GM18517 (cell line): ENCODE data around the gene MTFP1.
"Not testable (repeated sequence)": the region's sequence is repeated elsewhere in the genome, so short reads cannot be mapped to it uniquely, and the experiment has no call there.

Experiments
- ATAC-seq: cut with Tn5 transposase; IDR thresholded peaks from one replicate; pipeline ENCODE4 v1.9.1; 2021; ENCODE audit warnings: mild to moderate bottlenecking, moderate library complexity; ENCODE audit not compliant: unreplicated experiment

The MTFP1 gene

GRCh38 chr22:30425616-30426387, at the start of gene MTFP1:
TSS of gene MTFP1 (plus strand) at chr22:30425768. CDS start at chr22:30425880, 112 bp downstream.
- ATAC-seq, result no peak

DNA sequence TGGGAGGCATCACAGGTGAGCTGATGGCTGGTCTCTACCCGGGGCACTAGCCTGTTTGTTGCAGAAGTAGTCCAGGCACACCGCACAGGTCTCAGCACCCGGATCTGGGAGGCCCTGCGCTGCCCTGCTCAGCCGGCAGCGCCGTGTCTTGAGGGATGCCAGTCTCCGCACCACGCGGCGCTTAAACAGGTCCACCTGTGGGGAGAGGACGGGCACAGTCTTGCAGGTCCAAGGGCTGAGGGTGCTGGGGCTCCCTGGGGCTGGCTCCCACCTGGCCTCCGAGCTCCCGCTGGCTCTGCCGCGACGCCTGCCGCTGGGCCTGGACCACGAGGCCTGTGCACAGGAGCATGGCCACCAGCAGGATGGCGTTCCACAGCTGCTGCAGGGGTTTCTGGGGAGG, 45.6 kb upstream of the MTFP1 start:
- ATAC-seq, result no peak

GRCh38 chr22:30381264-30381663, 44.3 kb upstream of the MTFP1 start:
- no peak for ATAC-seq

DNA sequence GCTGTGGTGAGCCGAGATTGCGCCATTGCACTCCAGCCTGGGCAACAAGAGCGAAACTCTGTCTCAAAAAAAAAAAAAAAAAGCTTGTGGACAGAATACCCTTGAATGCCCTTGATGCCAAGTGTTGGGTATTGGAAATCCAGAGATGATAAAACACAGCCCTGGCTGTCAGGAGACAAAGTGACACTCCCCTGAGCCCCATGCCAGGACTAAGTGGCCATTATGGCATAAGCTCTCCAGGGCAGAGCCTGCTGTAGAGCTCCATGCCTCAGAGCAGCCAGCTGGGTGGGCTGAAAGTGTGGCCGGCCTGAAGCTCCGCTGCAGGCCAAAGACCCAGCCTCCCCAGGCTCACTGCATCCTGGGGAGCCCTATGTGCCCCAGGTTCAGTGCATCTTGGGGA, 43.2 kb upstream of the MTFP1 start:
- ATAC-seq, result no peak

DNA sequence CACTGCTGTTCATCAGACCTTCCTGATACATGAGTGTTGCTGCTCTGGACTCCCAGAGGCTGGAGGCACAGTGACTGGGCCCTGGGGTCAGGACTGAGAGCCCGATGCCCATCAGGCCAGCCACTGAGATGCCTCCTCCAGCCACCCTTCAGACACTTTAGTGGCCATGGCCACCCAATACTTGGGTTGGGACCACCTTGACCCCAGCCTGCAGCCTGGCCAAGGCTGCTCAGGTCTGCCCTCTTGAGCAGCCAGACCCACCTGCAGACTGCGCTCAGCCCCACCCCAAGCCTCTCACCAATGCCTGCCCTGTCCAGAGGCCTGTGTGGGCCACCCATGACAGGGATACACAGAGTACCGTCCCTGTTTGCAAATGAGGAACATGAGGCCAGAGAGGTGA, 42.5 kb upstream of the MTFP1 start:
- no peak for ATAC-seq

- ATAC-seq, result no peak
These were observed 39.6 kb upstream of the MTFP1 start for GRCh38 chr22:30385942-30386341.

DNA sequence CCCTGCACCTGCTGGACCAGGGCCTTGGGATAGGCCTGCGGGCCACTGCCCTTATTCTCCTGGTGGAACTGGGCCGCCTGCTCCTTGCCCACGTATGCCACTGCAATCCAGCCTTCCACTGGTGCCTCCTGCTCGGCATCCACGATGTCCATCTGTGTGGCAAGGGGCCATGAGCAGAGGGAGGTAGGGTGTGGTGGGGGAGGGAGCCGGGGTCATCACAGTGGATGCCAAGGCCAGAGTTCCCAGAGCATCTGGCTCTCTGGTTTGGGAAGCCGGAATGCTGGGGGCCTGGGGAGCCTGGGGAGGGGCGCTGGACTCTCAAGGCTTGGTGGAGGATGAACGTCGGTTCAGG, 39.0 kb upstream of the MTFP1 start:
- ATAC-seq, result no peak

GRCh38 chr22:30386960-30387827, 38.4 kb upstream of the MTFP1 start, which contains the start of gene RNF215:
TSS of gene RNF215 (minus strand) at chr22:30387411. CDS start at chr22:30387313, 98 bp downstream.
- peak; percentile 70 for ATAC-seq

DNA sequence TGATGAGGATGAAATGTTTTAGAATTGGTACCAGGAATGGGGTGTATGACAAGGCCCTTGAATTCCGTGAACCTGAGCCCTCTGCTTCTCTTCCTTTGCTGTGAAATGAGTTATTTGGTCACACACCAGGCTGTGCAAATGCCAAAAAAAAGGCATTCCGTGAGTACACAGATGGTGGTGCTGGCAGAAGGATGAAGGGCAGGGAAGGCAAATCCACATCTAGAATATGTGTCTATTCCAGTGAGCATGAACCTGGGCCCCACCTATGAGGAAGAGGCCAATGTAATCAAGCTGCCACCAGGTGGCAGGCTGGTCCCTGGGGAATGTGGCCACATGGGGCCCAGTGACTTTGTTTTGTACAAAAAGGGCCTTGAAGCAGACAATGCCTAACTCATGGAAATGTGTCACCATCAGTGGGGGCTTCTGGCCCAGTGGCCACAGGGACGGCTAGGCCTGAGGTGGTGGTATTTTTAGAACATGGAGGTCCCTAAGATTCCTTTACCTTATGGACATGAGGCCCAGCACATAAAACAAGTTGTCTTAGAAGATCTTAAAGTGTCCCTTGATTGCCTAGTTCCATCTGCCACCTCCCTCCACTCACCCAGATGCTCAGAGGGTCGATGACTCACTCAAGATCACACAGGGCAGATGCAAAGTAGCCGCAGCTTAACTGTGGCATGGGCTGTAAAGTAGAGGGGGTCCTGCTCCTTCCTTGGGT, 34.4 kb upstream of the MTFP1 start:
- ATAC-seq, result no peak

DNA sequence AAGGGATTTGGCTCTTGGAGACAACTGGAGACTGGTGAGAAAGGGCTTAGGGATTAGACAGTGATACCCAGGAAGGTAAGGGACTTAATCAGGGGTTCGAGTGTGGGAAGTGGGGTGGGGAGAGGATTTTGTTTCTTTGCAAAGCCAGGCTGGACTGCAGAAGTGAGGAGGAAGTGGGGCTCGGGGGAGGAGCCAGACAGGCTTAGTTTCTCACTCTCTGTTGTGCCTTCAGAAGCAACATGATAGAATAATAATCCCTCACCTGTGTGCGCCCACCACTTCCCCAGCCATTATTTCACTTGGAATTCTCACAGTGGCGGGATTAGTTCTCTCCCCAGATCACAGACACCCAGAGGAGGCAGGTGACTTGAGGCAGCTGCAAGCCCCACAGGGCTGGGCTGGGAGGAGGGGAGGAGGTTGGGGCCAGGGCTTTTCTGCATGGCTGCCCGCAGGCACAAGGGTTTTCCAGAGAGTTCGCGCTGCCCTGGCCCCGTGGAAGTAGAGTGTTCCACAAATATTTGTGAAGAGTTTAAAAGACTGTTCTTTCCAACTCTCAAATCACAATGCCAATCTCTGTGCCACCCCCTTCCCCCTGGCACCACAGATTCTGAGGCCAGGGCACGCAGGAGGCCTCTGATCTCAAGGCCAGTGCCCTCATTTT, 32.8 kb upstream of the MTFP1 start:
- ATAC-seq, result no peak

DNA sequence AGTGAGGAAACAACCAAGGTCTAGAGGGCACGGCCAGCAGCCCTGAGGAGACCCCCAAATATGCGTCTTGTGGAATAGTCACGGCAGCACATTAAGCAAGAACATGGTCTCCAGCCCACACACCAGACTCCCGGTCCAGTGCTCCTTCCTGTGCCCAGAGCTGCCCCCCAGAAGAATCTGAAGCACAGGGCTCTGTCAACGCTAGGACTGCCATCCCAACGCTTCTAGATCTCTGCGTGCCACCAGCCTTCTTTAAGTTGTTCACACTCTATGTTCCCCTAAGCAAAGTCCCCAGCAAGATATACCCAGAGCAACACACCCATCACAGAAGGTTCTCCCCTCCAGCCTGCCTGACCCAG, 32.3 kb upstream of the MTFP1 start:
- ATAC-seq, result no peak

DNA sequence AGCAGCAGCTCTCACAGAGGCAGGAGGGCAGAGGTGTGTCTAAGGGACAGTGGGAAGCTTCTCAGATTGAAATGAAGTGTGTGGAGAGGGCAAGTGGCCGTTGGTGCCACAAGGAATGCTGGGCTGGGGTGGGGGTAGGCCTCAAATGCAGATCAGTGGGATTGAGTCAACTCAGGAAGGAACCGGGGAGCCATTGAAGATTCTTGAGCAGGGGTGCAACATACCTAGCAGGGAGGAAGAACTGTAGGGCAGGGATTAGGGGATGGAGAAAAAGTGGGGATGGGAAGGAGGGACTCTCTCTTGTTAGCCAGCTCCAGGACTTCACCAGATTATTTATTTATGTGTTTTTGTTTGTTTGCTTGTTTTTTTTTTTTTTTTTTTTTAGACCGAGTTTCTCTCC, 31.7 kb upstream of the MTFP1 start:
- ATAC-seq, result no peak

- no peak for ATAC-seq
These were observed 28.5 kb upstream of the MTFP1 start, which contains the start of gene SEC14L2 for GRCh38 chr22:30396871-30397655. TSS of gene SEC14L2 (plus strand) at chr22:30397018. CDS start at chr22:30397117, 99 bp downstream.

DNA sequence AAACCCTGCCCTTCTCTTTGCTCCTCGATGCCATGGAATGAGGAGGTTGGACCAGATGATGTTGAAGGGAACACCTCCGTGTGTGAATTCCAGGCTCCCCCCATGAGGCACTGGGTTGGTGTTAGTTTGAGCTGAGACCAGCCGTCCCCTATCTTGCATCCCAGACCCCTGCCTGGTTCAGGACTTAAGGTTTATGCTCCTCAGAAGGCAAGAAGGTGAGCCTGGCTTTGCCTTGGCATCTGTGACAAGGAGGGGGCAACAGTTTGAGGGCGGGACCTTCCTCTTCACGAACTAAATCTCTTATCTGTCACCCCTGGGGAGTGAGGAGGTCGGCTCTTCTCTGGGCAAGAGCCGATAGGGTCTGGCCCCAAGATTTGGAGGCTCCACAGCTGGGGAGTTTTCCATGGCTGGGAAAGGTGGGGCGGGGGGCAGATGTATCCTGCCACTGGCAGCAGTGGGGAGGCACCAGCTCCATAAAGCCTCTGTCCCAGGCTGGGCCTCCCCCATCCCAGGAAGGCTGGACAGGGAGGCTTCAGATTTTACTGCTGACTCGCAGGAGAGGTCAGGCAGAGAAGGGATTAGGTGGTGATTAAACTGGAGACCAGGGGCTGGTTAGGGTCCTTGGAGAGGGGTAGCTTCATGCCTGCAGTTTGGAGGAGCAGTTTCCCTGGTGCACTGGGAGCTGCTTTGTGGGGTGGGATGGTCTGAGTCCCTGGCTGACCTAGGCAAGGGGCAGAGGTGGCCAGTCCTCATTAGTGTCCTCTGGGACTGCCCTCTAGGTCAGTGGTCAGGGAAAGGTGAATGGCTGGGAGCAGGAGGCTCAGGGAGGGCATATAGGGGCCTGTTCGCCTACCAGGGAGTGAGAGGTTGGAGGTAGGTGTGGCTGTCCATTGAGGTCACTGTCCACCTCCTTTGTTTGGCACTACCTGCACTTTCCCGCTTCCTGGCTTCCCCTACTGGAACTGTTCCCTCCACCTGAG, 27.6 kb upstream of the MTFP1 start:
- no peak for ATAC-seq

DNA sequence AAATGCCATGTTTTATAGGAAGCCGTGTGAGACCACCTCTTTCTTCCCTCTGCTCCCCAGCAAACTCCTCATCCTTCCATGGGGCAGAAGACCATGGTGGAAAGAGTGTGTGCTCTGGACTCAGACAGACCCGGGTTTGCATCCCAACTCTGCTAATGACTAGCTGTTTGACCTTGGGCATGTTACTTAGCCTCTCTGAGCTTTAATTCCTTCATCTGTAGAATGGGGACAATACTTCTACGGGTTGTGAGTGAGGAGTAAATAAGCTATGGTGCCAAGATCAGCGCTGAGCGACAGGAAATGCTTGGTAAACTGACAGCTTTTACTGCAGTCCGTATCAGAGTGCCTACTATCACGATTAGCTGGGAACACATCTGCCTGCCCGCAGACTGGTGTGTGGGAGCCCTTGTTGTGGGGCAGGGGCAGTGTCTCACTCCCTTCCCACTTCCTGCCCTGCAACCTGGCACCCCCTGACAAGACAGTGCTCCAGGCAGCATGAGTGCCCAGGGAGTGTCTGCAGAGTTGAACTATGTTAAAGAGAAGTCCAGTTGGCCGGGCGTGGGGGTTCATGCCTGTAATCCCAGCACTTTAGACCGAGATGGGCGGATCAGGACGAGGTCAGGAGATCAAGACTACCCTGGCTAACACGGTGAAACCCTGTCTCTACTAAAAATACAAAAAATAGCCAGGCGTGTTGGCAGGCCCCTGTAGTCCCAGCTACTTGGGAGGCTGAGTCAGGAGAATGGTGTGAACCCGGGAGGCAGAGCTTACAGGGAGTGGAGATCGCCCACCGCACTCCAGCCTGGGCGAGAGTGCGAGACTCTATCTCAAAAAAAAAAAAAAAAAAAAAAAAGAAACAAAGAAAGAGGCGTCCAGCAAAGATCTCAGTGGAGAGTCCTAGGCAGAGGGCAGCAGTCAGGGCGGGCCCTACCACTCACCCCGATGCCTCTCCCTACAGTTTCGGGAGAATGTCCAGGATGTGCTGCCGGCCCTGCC, 26.6 kb upstream of the MTFP1 start:
- no peak for ATAC-seq

DNA sequence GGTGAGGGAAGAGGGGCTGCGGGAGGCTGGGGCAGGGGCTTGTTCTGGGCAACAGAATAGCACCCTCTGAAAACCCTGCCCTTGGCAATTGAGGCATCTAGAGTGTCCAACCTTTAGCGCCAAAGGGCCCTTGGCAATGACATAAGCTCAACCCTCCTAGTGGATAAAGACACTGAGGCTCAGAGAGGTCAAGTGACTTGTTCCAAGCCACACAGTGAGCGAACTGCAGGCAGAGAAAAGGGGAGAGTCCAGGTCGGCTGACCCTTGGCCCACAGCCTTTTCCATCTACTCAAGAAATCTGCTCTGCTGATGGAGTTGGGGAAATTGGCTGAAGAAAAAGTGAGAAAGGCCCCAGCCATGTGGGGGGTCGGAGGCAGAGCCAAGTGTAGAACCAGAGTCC, 25.9 kb upstream of the MTFP1 start:
- ATAC-seq, result no peak

- no peak for ATAC-seq
These were observed 25.4 kb upstream of the MTFP1 start for GRCh38 chr22:30400159-30400558.

DNA sequence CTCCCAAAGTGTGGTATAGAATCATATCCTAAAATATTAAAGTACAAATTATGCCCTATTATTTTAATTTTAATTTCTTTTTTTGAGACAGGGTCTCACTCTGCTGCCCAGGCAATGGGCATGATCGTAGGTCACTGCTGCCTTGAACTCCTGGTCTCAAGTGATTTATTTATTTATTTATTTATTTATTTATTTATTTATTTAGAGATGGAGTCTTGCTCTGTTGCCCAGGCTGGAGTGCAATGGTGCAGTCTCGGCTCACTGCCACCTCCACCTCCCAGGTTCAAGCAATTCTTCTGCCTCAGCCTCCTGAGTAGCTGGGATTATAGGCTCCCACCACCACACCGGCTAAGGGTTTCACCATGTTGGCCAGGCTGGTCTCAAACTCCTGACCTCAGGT, 24.5 kb upstream of the MTFP1 start:
- ATAC-seq, result not testable (repeated sequence)
